Smooth muscle cell (in vitro differentiated cells): Measurements from ENCODE around the gene MIER1. TPM values are rescaled to one million over a fixed set of nuclear protein-coding genes. Genes with fewer than 3 reads are reported as not detected.

Experiments
- DNase-seq: peaks from one replicate; lab custom pipeline; 2025; ENCODE audit not compliant: unreplicated experiment; lab: John Stamatoyannopoulos, UW
- H2AFZ ChIP-seq: fragments of 200-600 bp; sonication (generic); 2 replicates; pipeline ENCODE4 v1.6.0; 2016; ENCODE audit warnings: antibody characterized with exemption, low read depth, mild to moderate bottlenecking
- H3F3A ChIP-seq: fragments of 200-600 bp; sonication (generic); 2 replicates; pipeline ENCODE4 v1.6.0; 2017; ENCODE audit warnings: antibody characterized with exemption, low read depth
- H3K27ac ChIP-seq: fragments of 200-600 bp; sonication (generic); 2 replicates; pipeline ENCODE4 v1.5.1; 2016; ENCODE audit warnings: low read depth, mild to moderate bottlenecking
- H3K27me3 ChIP-seq: fragments of 200-600 bp; sonication (generic); 2 replicates; pipeline ENCODE4 v1.6.1; 2016; ENCODE audit warnings: low read depth, mild to moderate bottlenecking
- H3K36me3 ChIP-seq: fragments of 200-600 bp; sonication (generic); 2 replicates; pipeline ENCODE4 v1.5.1; 2016; ENCODE audit warnings: low read depth
- H3K4me1 ChIP-seq: fragments of 200-600 bp; sonication (generic); 2 replicates; pipeline ENCODE4 v1.5.1; 2016; ENCODE audit warnings: low read depth
- H3K4me2 ChIP-seq: fragments of 200-600 bp; sonication (generic); 2 replicates; pipeline ENCODE4 v1.6.0; 2016; ENCODE audit warnings: mild to moderate bottlenecking
- H3K4me3 ChIP-seq: fragments of 200-600 bp; sonication (generic); 2 replicates; pipeline ENCODE4 v1.5.1; 2016; ENCODE audit warnings: mild to moderate bottlenecking
- H3K79me2 ChIP-seq: fragments of 200-600 bp; sonication (generic); 2 replicates; pipeline ENCODE4 v1.6.0; 2016; ENCODE audit warnings: low read depth, mild to moderate bottlenecking
- H3K9ac ChIP-seq: fragments of 200-600 bp; sonication (generic); 2 replicates; pipeline ENCODE4 v1.6.0; 2016; ENCODE audit warnings: low read depth
- H3K9me3 ChIP-seq: fragments of 200-600 bp; sonication (generic); replicated peaks from 2 replicates; pipeline ENCODE4 v1.5.1; 2016; ENCODE audit warnings: low read depth
- H4K20me1 ChIP-seq: fragments of 200-600 bp; sonication (generic); 2 replicates; pipeline ENCODE4 v1.6.0; 2016; ENCODE audit warnings: low read depth
- CTCF ChIP-seq: fragments of 200-600 bp; sonication (generic); IDR thresholded peaks from 2 replicates; pipeline ENCODE4 v1.5.1; 2017; ENCODE audit warnings: borderline replicate concordance, mild to moderate bottlenecking, antibody characterized with exemption; ENCODE audit not compliant: insufficient read depth, poor library complexity, severe bottlenecking
- WGBS: methylation state at CpG from one replicate; pipeline ENCODE4 v1.1.7; 2016; ENCODE audit warnings: low lambda C conversion rate; 5-methylcytosine and 5-hydroxymethylcytosine counted together
- polyA plus RNA-seq: library from polyadenylated mRNA; unstranded; fragments of >200 nt; fragmentation: Nextera tagmentation; extraction: Ambion mirVana; gene quantifications from 2 replicates; pipeline ENCODE4 v1.2.1, GENCODE V29; 2016
- total RNA-seq: library from RNA; depleted of rRNA; stranded (reverse); fragments of >200 nt; gene quantifications from 2 replicates; pipeline ENCODE4 v1.2.3, GENCODE V29; 2014

MIER1 gene
- total and polyA plus RNA-seq, 2 experiments from 2014 or later = 17.4 to 36.1 TPM

DNA sequence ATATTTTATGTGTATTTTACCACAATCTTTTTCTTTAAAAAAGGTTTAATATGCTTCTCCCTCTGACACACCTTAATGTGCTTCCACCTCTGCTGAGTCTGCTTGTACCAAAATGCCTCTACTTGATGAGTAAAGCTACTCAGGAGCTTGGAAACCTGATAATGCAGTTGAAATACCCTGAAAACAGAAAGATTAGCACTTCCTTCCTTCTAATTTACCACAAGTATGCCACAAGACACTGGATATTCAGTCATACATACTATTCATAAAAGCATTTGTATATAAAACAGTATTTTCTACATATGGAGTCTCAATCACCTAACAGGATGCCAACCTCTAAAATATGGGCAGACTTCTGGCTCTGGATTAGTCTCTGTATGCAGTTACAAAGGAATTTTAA lies 74.2 kb downstream of the MIER1 start:
- peaks cover 4% of the 10 kb centered on the region for H3K4me1 ChIP-seq
- H3K36me3 ChIP-seq = peaks cover 4% of the 10 kb centered on the region
- TF ChIP-seq CTCF = no peak

GRCh38 chr1:66999640-67000400 lies 75.0 kb downstream of the MIER1 start:
- peaks cover 15% of the 10 kb centered on the region for H3F3A ChIP-seq
- H4K20me1 ChIP-seq = no peaks in the 10 kb centered on the region
- H3K4me1 ChIP-seq = peaks cover 4% of the 10 kb centered on the region
- peaks cover 11% of the 10 kb centered on the region for H3K36me3 ChIP-seq
- peak overlapping the region; percentile 9 for H3K9ac ChIP-seq
- H2AFZ ChIP-seq = no peak overlapping the region
- H3K9me3 ChIP-seq = no peaks in the 10 kb centered on the region
- no peaks in the 10 kb centered on the region for H3K79me2 ChIP-seq
- peak overlapping the region; percentile 76 for H3K27ac ChIP-seq
- no peak for DNase-seq
- H3K27me3 ChIP-seq = no peaks in the 10 kb centered on the region
- no peak overlapping the region for H3K4me3 ChIP-seq
- no peak for TF ChIP-seq CTCF
- 44% methylated on average over 7 of the region's 7 CpGs for WGBS
- H3K4me2 ChIP-seq = peak overlapping the region; percentile 55

More for the DNA sequence above, 74.2 kb downstream of the MIER1 start:
- Histone ChIP-seq H3F3A (peaks cover 15% of the 10 kb centered on the region), H3K9me3 (no peaks in the 10 kb centered on the region), H4K20me1 (no peaks in the 10 kb centered on the region), H3K4me3 (no peak overlapping the region), H3K9ac (no peak overlapping the region), H2AFZ (no peak overlapping the region), H3K4me2 (peak overlapping the region; percentile 55), H3K27ac (peak overlapping the region; percentile 76), H3K79me2 (no peaks in the 10 kb centered on the region), H3K27me3 (no peaks in the 10 kb centered on the region)
- no peak for DNase-seq

GRCh38 chr1:67001682-67002425 lies 77.1 kb downstream of the MIER1 start:
- H3K27ac ChIP-seq = peak overlapping the region; percentile 76
- peaks cover 11% of the 10 kb centered on the region for H3K36me3 ChIP-seq
- no peak for TF ChIP-seq CTCF
- no peaks in the 10 kb centered on the region for H3K27me3 ChIP-seq
- no peak overlapping the region for H3K4me3 ChIP-seq
- peaks cover 15% of the 10 kb centered on the region for H3F3A ChIP-seq
- H3K4me1 ChIP-seq = peaks cover 4% of the 10 kb centered on the region
- 96% methylated on average over 5 of the region's 5 CpGs for WGBS
- no peak overlapping the region for H3K9ac ChIP-seq
- no peaks in the 10 kb centered on the region for H3K79me2 ChIP-seq
- H4K20me1 ChIP-seq = no peaks in the 10 kb centered on the region
- H3K4me2 ChIP-seq = peak overlapping the region; percentile 43
- no peak overlapping the region for H2AFZ ChIP-seq
- H3K9me3 ChIP-seq = no peaks in the 10 kb centered on the region
- DNase-seq = no peak
